H1 (cell line): ENCODE results near the gene DHRS7B. TPM values are rescaled to one million over a fixed set of nuclear protein-coding genes. Genes with fewer than 3 reads are reported as not detected.

Experiments
- CTBP2 ChIP-seq: IDR thresholded peaks from 2 replicates; pipeline ENCODE4 v1.7.0; 2011; ENCODE audit warnings: borderline replicate concordance, mild to moderate bottlenecking, moderate library complexity, mixed read lengths, low read length; ENCODE audit not compliant: insufficient read depth, insufficient read length
- GABPA ChIP-seq: IDR thresholded peaks from 2 replicates; pipeline ENCODE4 v1.6.1; 2011; ENCODE audit warnings: mild to moderate bottlenecking, low read length, moderate library complexity, borderline replicate concordance; ENCODE audit not compliant: insufficient read depth
- TAF7 ChIP-seq: optimal IDR thresholded peaks from 2 replicates; pipeline ENCODE3; 2011; ENCODE audit warnings: low read depth, mild to moderate bottlenecking, inconsistent platforms, low read length, moderate library complexity, borderline replicate concordance
- polyA plus RNA-seq, 7 experiments: library from polyadenylated mRNA; depleted of rRNA in 3 of 7; stranded (reverse) in 5 of 7; unstranded in 2 of 7; fragments of >200 nt in 5 of 7; fragments of 200-250 nt in 2 of 7; gene quantifications; 1 replicate in 5 of 7; 2 replicates in 1 of 7; 4 replicates in 1 of 7; pipeline versions ENCODE4 v1.2.1 to v1.2.3, GENCODE V29; 2011 to 2013; ENCODE audit warnings: missing spikeins in 2 of 7, mixed read lengths in 2 of 7
- total RNA-seq: library from RNA; stranded (reverse); fragmentation: NEBNext Ultra II Directional; extraction: Animal tissue kit (Norgen Biotek cat#: 25700); gene quantifications from 2 replicates; pipeline ENCODE4 v1.2.1, GENCODE V29; 2021

The DHRS7B gene
- total and polyA plus RNA-seq, 2 of the 8 experiments (the other 6 are each of a cell fraction or from before 2014, with no cell fraction given) = 11.0 to 27.9 TPM

DNA sequence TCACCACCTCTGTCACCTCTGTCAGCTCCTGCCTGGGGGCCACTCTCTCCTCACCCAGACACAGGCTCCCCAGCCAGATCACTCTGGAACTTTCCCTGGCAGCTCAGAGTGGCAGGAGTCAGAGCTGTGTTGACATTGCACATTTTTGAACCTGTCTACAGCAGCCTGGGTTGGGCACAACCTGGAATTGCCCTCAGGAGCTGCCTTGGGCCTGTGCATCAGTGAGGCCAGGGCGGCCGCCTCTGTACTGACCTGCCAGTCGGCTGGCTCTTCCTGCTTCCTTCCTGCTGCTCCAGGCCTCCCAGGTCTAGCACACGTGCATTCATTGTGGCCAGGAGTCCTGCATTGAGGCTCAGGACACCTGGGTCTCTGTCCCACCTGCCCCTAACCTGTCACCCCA is 101.3 kb downstream of the DHRS7B start (continued):
- TF ChIP-seq CTBP2 = no peak
- no peak for TF ChIP-seq GABPA
- no peak for TF ChIP-seq TAF7
